Measurements from ENCODE around the gene MICAL2. TPM values are rescaled to one million over a fixed set of nuclear protein-coding genes. Genes with fewer than 3 reads are reported as not detected.

MICAL2 gene
- total RNA-seq, 1 experiment from 2014 or later = 62.9 TPM

GRCh38 chr11:12170984-12171383, 60.6 kb downstream of the MICAL2 start:
- no peak overlapping the region for H3K27ac ChIP-seq (ENCODE audit: low read length)
- H4K20me1 ChIP-seq (ENCODE audit: low read length) = no peaks in the 10 kb centered on the region
- CTCF ChIA-PET = no interaction called here
- no peak overlapping the region for H2AFZ ChIP-seq (ENCODE audit: low read length)
- no peaks in the 10 kb centered on the region for H3K9me2 ChIP-seq (replicated peaks; ENCODE audit: low read length)
- H3K4me3 ChIP-seq (ENCODE audit: low read length) = no peak overlapping the region
- peaks cover 65% of the 10 kb centered on the region for H3K79me2 ChIP-seq (ENCODE audit: low read length)
- BruUV-seq (replicated peaks) = no TSS peak
- intact Hi-C loops (cut with micrococcal nuclease) = no loop called here
- H3K9me3 ChIP-seq (ENCODE audit: low read length) = no peaks in the 10 kb centered on the region
- peaks cover 12% of the 10 kb centered on the region for H3K36me3 ChIP-seq (ENCODE audit: low read depth, low read length)
- H3K9ac ChIP-seq (ENCODE audit: low read length) = no peak overlapping the region
- peaks cover 13% of the 10 kb centered on the region for H3F3A ChIP-seq (ENCODE audit: low read length, unreplicated experiment)
- H3K4me1 ChIP-seq (ENCODE audit: insufficient read depth, low read length) = peaks cover 65% of the 10 kb centered on the region
- no peak for TF ChIP-seq EZH2 (IDR thresholded peaks at IDR 0.05; ENCODE audit: low read length, unreplicated experiment)
- no peak for TF ChIP-seq EZH2phosphoT487 (IDR thresholded peaks at IDR 0.05; ENCODE audit: borderline replicate concordance, low read length)
- no peak for TF ChIP-seq CTCF (conservative IDR thresholded peaks at IDR 0.05; ENCODE audit: low read depth, low read length)
- no peak overlapping the region for H3K4me2 ChIP-seq (ENCODE audit: low read length)
- ATAC-seq (no peak), DNase-seq (no peak)
- POLR2A ChIA-PET (ENCODE audit: unreplicated experiment) = no interaction called here
- H3K27me3 ChIP-seq (ENCODE audit: low read length) = no peaks in the 10 kb centered on the region

GRCh38 chr11:12171921-12172320, 61.5 kb downstream of the MICAL2 start:
- H3K36me3 ChIP-seq (ENCODE audit: low read depth, low read length) = peaks cover 12% of the 10 kb centered on the region
- DNase-seq (no peak), ATAC-seq (no peak)
- H3K9me2 ChIP-seq (replicated peaks; ENCODE audit: low read length) = no peaks in the 10 kb centered on the region
- H3K4me1 ChIP-seq (ENCODE audit: insufficient read depth, low read length) = peaks cover 65% of the 10 kb centered on the region
- no peak overlapping the region for H3K9ac ChIP-seq (ENCODE audit: low read length)
- H3K79me2 ChIP-seq (ENCODE audit: low read length) = peaks cover 63% of the 10 kb centered on the region
- H2AFZ ChIP-seq (ENCODE audit: low read length) = no peak overlapping the region
- no peaks in the 10 kb centered on the region for H3K9me3 ChIP-seq (ENCODE audit: low read length)
- ChIA-PET CTCF (no interaction called here), POLR2A (ENCODE audit: unreplicated experiment) (no interaction called here)
- H3K4me2 ChIP-seq (ENCODE audit: low read length) = no peak overlapping the region
- peaks cover 10% of the 10 kb centered on the region for H3F3A ChIP-seq (ENCODE audit: low read length, unreplicated experiment)
- peak overlapping the region; percentile 34 for H3K27ac ChIP-seq (ENCODE audit: low read length)
- intact Hi-C loops (cut with micrococcal nuclease) = no loop called here
- no peak overlapping the region for H3K4me3 ChIP-seq (ENCODE audit: low read length)
- no peaks in the 10 kb centered on the region for H4K20me1 ChIP-seq (ENCODE audit: low read length)
- BruUV-seq (replicated peaks) = no TSS peak
- no peak for TF ChIP-seq EZH2phosphoT487 (IDR thresholded peaks at IDR 0.05; ENCODE audit: borderline replicate concordance, low read length)
- no peak for TF ChIP-seq CTCF (conservative IDR thresholded peaks at IDR 0.05; ENCODE audit: low read depth, low read length)
- no peak for TF ChIP-seq EZH2 (IDR thresholded peaks at IDR 0.05; ENCODE audit: low read length, unreplicated experiment)
- H3K27me3 ChIP-seq (ENCODE audit: low read length) = no peaks in the 10 kb centered on the region

- peaks cover 67% of the 10 kb centered on the region for H3K4me1 ChIP-seq (ENCODE audit: insufficient read depth, low read length)
- peaks cover 67% of the 10 kb centered on the region for H3K79me2 ChIP-seq (ENCODE audit: low read length)
- POLR2A ChIA-PET (ENCODE audit: unreplicated experiment) = no interaction called here
- no peak overlapping the region for H3K4me3 ChIP-seq (ENCODE audit: low read length)
- H2AFZ ChIP-seq (ENCODE audit: low read length) = no peak overlapping the region
- H3F3A ChIP-seq (ENCODE audit: low read length, unreplicated experiment) = peaks cover 10% of the 10 kb centered on the region
- H3K27ac ChIP-seq (ENCODE audit: low read length) = peak overlapping the region; percentile 34
- CTCF ChIA-PET = no interaction called here
- H3K9me2 ChIP-seq (replicated peaks; ENCODE audit: low read length) = no peaks in the 10 kb centered on the region
- TF ChIP-seq EZH2 (IDR thresholded peaks at IDR 0.05; ENCODE audit: low read length, unreplicated experiment) (no peak), EZH2phosphoT487 (IDR thresholded peaks at IDR 0.05; ENCODE audit: borderline replicate concordance, low read length) (no peak), CTCF (conservative IDR thresholded peaks at IDR 0.05; ENCODE audit: low read depth, low read length) (no peak)
- peaks cover 12% of the 10 kb centered on the region for H3K36me3 ChIP-seq (ENCODE audit: low read depth, low read length)
- no peaks in the 10 kb centered on the region for H4K20me1 ChIP-seq (ENCODE audit: low read length)
- no peak overlapping the region for H3K4me2 ChIP-seq (ENCODE audit: low read length)
- H3K9me3 ChIP-seq (ENCODE audit: low read length) = no peaks in the 10 kb centered on the region
- no peak overlapping the region for H3K9ac ChIP-seq (ENCODE audit: low read length)
- ATAC-seq (no peak), DNase-seq (no peak)
- H3K27me3 ChIP-seq (ENCODE audit: low read length) = no peaks in the 10 kb centered on the region
- BruUV-seq (replicated peaks) = no TSS peak
- intact Hi-C loops (cut with micrococcal nuclease) = no loop called here
Measured at GRCh38 chr11:12172493-12173013, 62.2 kb downstream of the MICAL2 start.

Data from PC-3 (cell line).